DMS 273 (cell line): ENCODE data around the gene PPP1R12C.
"Not testable (repeated sequence)": the region's sequence is repeated elsewhere in the genome, so short reads cannot be mapped to it uniquely, and the experiment has no call there.

Experiments
- DNase-seq: peaks from one replicate; lab custom pipeline; 2025; ENCODE audit not compliant: unreplicated experiment; lab: John Stamatoyannopoulos, UW

Gene PPP1R12C

DNA sequence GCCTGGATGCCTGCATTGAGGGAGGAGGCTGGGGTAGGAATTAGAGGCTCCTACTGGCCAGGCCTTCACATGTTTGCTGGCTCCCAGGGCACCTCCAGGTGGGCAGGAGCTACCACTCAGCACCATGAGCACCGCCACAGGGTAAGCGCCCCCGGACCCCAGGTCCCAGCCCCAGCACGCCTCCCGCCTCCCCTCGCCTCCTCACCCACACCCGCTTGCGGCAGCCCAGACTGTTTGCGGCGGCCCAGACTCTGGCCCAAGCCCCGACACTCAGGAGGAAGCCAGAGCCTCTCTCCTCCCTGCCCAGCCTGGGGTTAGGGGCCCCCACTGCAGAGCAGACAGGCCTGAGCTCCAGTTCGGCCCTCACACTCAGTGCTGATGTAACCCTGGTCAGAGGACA, 41.1 kb downstream of the PPP1R12C start:
- DNase-seq: no peak

- DNase-seq: no peak
Observed at GRCh38 chr19:55075371-55075998, 42.0 kb downstream of the PPP1R12C start, which contains the start of gene EPS8L1. TSS of gene EPS8L1 (plus strand) at chr19:55075869. CDS start at chr19:55076445, 576 bp downstream.

GRCh38 chr19:55071913-55072312, 45.5 kb downstream of the PPP1R12C start:
- DNase-seq: no peak

DNA sequence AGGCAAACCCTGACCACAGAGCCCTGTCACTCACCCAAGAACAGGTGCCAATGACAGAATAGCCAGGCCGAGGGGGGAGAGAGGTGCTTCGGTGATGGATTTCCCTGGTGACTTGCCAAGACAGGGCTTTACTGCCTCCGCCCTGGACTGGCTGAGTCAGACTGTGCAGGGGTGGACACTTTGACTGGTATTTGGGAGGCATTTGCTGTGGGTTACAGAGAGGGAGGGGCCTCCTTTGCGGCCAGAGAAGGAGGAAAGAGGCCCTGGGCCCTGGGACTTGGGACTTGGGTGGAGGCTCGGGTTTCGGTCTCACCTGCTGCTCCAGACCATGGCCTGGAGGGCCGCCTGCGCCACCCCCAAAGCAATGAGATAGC, 46.3 kb downstream of the PPP1R12C start:
- peak; percentile 35 for DNase-seq

GRCh38 chr19:55070466-55071128, 46.8 kb downstream of the PPP1R12C start:
- DNase-seq: no peak

GRCh38 chr19:55069865-55070197, 47.6 kb downstream of the PPP1R12C start:
- no peak for DNase-seq

- DNase-seq: peak; percentile 48
Observed at GRCh38 chr19:55068950-55069864, 48.2 kb downstream of the PPP1R12C start.

DNA sequence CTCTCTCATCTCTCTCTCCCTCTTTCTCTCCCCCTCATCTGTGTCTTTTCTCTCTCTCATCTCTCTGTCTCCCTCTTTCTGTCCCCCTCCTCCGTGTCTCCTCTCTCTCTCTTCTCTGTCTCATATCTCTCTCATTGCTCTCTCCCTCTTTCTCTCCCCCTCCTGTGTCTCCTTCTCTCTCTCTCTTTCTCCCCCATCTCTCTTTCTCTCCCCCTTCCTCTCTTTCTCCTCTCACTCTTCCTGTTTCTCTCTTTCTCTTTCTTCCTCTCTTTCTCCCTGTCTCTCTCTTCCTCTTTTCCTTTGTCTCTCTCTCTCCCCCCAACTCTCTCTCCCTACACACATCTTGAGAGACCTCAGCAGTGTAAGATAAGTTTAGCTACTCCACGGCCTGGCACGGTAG, 49.6 kb downstream of the PPP1R12C start:
- DNase-seq: no peak

DNA sequence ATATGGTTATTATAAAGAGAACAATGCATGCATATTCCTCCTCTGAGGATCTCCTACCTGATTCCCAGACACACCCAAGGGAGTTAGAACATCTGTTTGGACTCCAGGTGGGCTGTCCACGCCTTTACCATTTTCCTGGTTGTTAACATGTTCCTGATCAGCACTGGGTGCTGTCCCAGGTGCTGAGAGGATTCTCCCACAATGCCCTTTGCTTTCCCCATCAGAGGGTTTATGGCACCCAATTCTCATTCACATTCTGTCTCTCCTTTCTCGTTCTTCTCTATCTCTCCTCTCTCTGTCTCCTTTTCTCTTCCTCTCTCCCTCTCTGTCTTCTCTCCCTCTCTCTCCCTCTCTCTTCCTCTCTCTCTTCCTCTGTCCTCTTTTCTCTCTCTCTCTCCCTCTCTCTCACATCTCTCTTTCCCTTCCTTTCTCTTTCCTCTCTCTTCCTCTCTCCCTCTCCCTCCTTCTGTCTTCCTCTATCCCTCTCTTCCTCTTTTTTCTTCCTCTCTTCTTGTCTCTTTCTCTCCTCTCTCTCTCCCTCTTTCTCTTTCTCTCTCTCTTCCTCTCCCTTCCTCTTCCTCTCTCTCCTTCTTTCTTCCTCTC, 51.2 kb downstream of the PPP1R12C start:
- DNase-seq: no peak

- DNase-seq: not testable (repeated sequence)
Observed at GRCh38 chr19:55065516-55065915, 51.9 kb downstream of the PPP1R12C start.

GRCh38 chr19:55063492-55063843, 54.0 kb downstream of the PPP1R12C start:
- no peak for DNase-seq

DNA sequence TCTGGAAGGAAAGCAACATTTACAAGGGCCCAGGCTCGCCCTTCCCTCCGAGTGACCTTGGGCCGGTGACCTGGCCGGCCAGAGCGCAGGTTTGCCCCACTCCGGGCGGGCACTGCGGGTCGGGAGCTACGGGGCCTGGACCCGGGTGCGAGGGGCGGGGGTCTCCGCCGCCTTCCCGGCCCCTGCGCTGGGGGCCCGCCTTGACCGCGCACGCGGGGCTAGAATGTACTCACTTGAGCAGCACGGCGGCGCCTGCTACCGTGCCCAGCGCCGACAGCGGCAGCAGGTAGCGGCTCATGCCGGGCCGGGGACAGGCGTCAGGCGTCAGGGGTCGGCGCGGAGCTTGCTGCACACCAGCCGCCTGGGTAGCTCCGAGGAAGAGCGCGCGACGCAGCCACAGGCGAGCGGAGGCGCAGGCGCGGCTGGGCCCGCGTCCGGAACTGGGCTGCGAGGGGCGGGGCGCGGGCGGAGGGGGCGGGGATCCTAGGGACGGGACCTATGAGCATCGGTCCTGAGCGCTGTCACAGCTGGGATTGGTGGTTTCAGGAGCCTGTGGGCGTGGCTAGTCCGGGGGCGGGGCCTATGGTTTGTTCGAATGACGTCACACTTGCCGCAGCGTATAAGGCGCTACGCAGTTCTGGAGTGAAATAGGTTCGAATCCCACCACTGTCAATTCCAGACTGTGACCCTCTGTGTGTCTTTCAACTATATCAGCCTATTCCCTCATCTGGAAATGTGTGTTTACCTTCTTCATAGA, 54.5 kb downstream of the PPP1R12C start, which contains the start of gene RDH13:
Gene RDH13, minus strand, starts transcription at position 414 of the 757 bp plus-strand sequence. Its CDS starts 116 bp downstream, at position 298.
- DNase-seq: peak; percentile 98

GRCh38 chr19:55060287-55060686, 57.1 kb downstream of the PPP1R12C start:
- DNase-seq: not testable (repeated sequence)

GRCh38 chr19:55058781-55059610, 58.4 kb downstream of the PPP1R12C start:
- DNase-seq: no peak

- DNase-seq: no peak
Observed at GRCh38 chr19:55056827-55057226, 60.6 kb downstream of the PPP1R12C start.

DNA sequence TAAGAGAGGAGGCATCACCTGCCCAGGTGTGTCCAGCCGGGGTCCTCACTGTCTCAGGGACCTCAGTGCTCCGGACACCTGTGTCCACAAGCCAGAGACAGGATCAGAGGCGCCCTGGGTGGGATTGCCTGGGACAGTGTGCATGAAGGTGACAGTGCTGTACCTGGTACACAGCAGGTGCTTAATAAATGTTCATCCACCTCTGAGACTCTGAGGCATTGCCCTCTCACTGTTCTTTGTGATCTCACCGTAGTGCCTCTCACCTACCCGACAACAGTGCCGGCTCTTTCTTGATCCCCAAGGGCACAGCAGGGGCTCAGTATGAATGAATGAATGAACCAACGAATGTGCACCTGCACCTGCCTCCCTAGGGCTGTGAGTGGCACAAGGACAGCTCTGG, 63.7 kb downstream of the PPP1R12C start:
- DNase-seq: no peak

GRCh38 chr19:55050749-55051532, 66.5 kb downstream of the PPP1R12C start:
- DNase-seq: no peak

DNA sequence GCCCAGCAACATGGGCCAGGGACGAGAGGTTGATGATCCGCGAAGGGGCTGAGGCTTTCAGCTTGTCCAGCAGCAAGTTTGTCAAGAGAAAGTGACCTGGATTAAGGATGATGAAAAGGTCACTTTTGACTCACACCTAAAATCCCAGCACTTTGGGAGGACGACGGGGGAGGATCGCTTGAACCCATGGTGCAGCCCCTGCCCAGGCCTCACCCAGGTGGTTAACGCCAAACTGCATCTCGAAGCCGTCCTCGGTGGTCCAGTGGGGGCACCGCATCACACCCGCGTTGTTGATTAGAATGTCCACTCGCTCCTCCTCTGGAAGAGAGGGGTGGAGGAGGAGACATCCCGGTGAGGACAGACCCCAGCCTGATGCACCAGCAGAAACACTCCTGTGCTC, 69.0 kb downstream of the PPP1R12C start:
- no peak for DNase-seq

DNA sequence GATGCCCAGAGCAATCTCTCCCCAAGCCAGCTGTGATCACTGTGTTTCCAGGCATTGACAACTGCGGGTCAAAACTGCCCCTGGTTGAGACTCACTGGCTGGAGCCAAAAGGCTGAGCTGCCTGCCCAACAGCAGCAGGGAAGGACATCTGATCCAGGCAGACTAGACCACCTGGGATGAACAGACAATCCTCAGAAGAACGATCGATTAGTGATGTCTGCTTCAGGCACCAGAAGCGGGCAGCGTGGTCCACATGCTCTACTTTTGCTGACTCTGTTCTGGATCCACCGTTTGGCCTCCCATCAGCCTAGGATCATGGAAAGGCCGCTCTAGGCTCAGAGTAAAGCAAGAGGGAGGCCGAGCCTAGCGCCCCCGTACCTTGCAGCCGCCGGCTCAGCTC, 69.5 kb downstream of the PPP1R12C start:
- no peak for DNase-seq
